Cardiac muscle cell (in vitro differentiated cells and primary cell): Measurements from ENCODE around the gene KCNQ1. TPM values are rescaled to one million over a fixed set of nuclear protein-coding genes. Genes with fewer than 3 reads are reported as not detected.

Experiments
- DNase-seq, 2 donors: peaks; one replicate each; pipeline versions ENCODE4 v3.0.0 to v3.0.0-alpha.2; 2010 to 2017; ENCODE audit warnings: low read depth in 1 of 2, low spot score in 1 of 2
- H3K27ac ChIP-seq: fragments of 200-600 bp; sonication (generic); 2 replicates; pipeline ENCODE4 v1.5.1; 2016
- H3K27me3 ChIP-seq: fragments of 200-600 bp; sonication (generic); 2 replicates; pipeline ENCODE4 v1.6.0; 2016; ENCODE audit warnings: control low read depth
- H3K36me3 ChIP-seq: fragments of 200-600 bp; sonication (generic); 2 replicates; pipeline ENCODE4 v1.5.1; 2016; ENCODE audit warnings: control low read depth
- H3K4me1 ChIP-seq: fragments of 200-600 bp; sonication (generic); 2 replicates; pipeline ENCODE4 v1.8.1; 2017; ENCODE audit warnings: low read depth, mild to moderate bottlenecking, mixed run types
- H3K4me3 ChIP-seq: fragments of 200-600 bp; sonication (generic); 2 replicates; pipeline ENCODE4 v1.5.1; 2016; ENCODE audit warnings: mild to moderate bottlenecking
- H3K9me3 ChIP-seq: fragments of 200-600 bp; sonication (generic); 2 replicates; pipeline ENCODE4 v1.5.1; 2017; ENCODE audit warnings: low read depth, mild to moderate bottlenecking, control low read depth
- CTCF ChIP-seq: IDR thresholded peaks from 2 replicates; pipeline ENCODE4 v1.5.1; 2012; ENCODE audit warnings: low read depth, mild to moderate bottlenecking, low read length
- polyA plus RNA-seq: library from polyadenylated mRNA; unstranded; fragments of >200 nt; fragmentation: Nextera tagmentation; extraction: Ambion mirVana; gene quantifications from 2 replicates; pipeline ENCODE4 v1.2.1, GENCODE V29; 2016
- total RNA-seq: library from RNA; depleted of rRNA; stranded (reverse); fragments of >200 nt; gene quantifications from 2 replicates; pipeline ENCODE4 v1.2.3, GENCODE V29; 2016

KCNQ1 gene
- total and polyA plus RNA-seq, 2 experiments from 2014 or later, result 13.9 to 18.6 TPM

GRCh38 chr11:2564008-2564530 lies 119.3 kb downstream of the KCNQ1 start:
- no peak for TF ChIP-seq CTCF
- DNase-seq, result no peak
- Histone ChIP-seq H3K9me3 (no peaks in the 10 kb centered on the region), H3K4me3 (no peak overlapping the region), H3K4me1 (peaks cover 6% of the 10 kb centered on the region), H3K36me3 (no peaks in the 10 kb centered on the region), H3K27me3 (no peaks in the 10 kb centered on the region), H3K27ac (no peak overlapping the region)

- H3K27me3 ChIP-seq, result no peaks in the 10 kb centered on the region
- H3K4me3 ChIP-seq, result no peak overlapping the region
- DNase-seq, result no peak
- no peaks in the 10 kb centered on the region for H3K36me3 ChIP-seq
- no peaks in the 10 kb centered on the region for H3K9me3 ChIP-seq
- no peak for TF ChIP-seq CTCF
- peaks cover 6% of the 10 kb centered on the region for H3K4me1 ChIP-seq
- no peak overlapping the region for H3K27ac ChIP-seq
Observed at GRCh38 chr11:2564588-2565425, 120.0 kb downstream of the KCNQ1 start.

DNA sequence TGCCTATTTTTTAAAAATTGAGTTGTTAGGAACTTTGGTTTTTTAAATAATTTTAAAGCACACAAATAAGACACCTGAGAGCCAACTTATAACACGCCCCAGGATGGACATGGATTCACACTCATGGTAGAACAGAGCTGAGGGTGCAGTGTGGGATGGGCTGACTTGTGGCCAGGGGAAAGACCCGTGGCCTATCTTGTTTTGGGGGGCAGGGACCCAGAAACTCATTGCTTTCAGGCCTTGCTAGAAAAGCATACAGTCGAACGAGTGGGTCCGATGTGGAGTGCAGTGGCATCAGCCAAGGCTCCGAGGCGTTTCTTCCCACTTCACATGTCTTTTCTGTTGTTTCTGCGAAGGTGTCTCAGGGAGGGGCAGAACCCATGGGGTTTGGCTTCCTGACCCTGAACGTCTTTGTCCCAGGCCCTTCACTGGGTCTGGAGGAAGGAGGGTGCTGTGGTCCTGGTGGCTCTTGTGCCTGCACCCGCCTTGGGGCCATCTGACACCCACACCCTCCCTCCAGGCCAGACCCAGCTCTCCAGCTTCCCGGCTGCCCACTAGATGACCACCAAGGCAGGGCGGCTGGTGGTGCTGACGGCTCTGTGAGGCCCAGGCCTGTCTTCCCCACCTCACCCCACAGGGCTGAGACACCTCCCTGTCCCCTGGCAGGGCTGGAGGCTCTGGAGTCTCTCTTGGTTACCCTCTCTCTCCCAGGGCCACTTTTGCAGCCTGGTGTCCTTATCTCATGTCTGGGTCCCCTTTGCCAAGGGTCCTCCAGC lies 120.8 kb downstream of the KCNQ1 start:
- H3K9me3 ChIP-seq, result no peaks in the 10 kb centered on the region
- TF ChIP-seq CTCF, result no peak
- peaks cover 6% of the 10 kb centered on the region for H3K4me1 ChIP-seq
- no peaks in the 10 kb centered on the region for H3K27me3 ChIP-seq
- no peak overlapping the region for H3K4me3 ChIP-seq
- no peaks in the 10 kb centered on the region for H3K36me3 ChIP-seq
- H3K27ac ChIP-seq, result no peak overlapping the region
- no peak for DNase-seq

- peak; percentile 10 to 22 for DNase-seq
- no peak for TF ChIP-seq CTCF
- Histone ChIP-seq H3K9me3 (no peaks in the 10 kb centered on the region), H3K36me3 (no peaks in the 10 kb centered on the region), H3K27me3 (no peaks in the 10 kb centered on the region), H3K4me1 (peaks cover 6% of the 10 kb centered on the region), H3K27ac (no peak overlapping the region), H3K4me3 (no peak overlapping the region)
Observed at GRCh38 chr11:2566223-2567025, 121.6 kb downstream of the KCNQ1 start.

DNA sequence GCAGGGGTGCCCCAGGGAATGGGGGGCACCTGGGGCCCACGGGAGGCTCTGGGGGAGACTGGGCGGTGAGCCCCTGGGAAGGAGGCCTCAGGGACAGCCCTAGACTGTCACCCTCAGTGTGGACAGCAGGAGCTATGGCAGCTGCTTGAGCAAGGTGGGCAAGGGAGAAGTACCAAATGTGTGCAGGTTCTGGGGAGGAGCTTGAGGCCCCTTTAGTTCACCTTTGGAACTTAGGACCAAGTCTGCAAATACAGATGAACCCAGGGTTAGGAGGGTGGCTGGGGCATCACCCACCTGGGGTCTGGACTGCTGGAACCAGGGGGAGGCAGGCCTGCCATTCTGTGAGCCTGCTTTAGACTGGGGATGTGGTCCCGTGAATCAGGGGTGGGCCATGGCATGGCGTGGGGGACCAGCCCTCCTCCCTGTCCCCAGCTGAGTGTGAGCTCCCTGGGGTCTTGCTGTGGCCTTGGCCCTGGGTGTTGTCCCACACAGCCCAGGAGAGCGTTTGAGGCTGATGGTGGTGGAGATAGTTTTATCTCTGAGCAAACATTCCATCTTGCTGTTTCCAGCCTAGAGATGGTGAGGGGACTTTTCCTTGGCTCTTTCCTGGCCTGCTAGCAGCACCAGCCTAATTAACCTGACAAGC lies 122.3 kb downstream of the KCNQ1 start:
- H3K27me3 ChIP-seq, result no peaks in the 10 kb centered on the region
- H3K9me3 ChIP-seq, result no peaks in the 10 kb centered on the region
- no peak overlapping the region for H3K4me3 ChIP-seq
- DNase-seq, result no peak
- no peak for TF ChIP-seq CTCF
- no peak overlapping the region for H3K27ac ChIP-seq
- H3K36me3 ChIP-seq, result no peaks in the 10 kb centered on the region
- peaks cover 6% of the 10 kb centered on the region for H3K4me1 ChIP-seq
